Heart right ventricle (tissue), 16 donors: ENCODE data around the gene MTCH1. TPM values are rescaled to one million over a fixed set of nuclear protein-coding genes. Genes with fewer than 3 reads are reported as not detected.

Experiments used
- ATAC-seq, 8 donors: fragments of 200-7000 bp; cut with Tn5 transposase; one replicate each; pipeline ENCODE4 v1.9.1; 2020; ENCODE audit warnings: mild to moderate bottlenecking in 8 of 8, moderate library complexity in 8 of 8, moderate number of reproducible peaks in 1 of 8
- DNase-seq, 2 donors: peaks; one replicate each; pipeline ENCODE4 v3.0.0-alpha.2; 2020
- H3K27ac ChIP-seq, 10 donors: fragments of 200-600 bp; sonication (generic) in 2 of 10; one replicate each; pipeline versions ENCODE4 v1.5.0 to v1.8.0; 2020 to 2022; ENCODE audit warnings: mild to moderate bottlenecking in 3 of 10
- H3K27me3 ChIP-seq, 7 donors: fragments of 200-600 bp; one replicate each; pipeline ENCODE4 v1.8.0; 2021 to 2022; ENCODE audit warnings: mild to moderate bottlenecking in 2 of 7
- H3K36me3 ChIP-seq, 9 donors: fragments of 200-600 bp; sonication (generic) in 1 of 9; one replicate each; pipeline versions ENCODE4 v1.5.0 to v1.8.0; 2020 to 2022; ENCODE audit warnings: mild to moderate bottlenecking in 2 of 9
- H3K4me1 ChIP-seq, 9 donors: fragments of 200-600 bp; sonication (generic) in 1 of 9; one replicate each; pipeline versions ENCODE4 v1.5.0 to v1.8.0; 2020 to 2022; ENCODE audit warnings: mild to moderate bottlenecking in 4 of 9
- H3K4me3 ChIP-seq, 10 donors: fragments of 200-600 bp; sonication (generic) in 2 of 10; one replicate each; pipeline versions ENCODE4 v1.5.0 to v1.8.0; 2020 to 2022; ENCODE audit warnings: mild to moderate bottlenecking in 7 of 10, moderate library complexity in 2 of 10
- H3K9me3 ChIP-seq, 11 donors: fragments of 200-600 bp in 10 of 11; sonication (generic) in 2 of 11; one replicate each; pipeline versions ENCODE4 v1.5.0 to v1.8.0; 2013 to 2022; ENCODE audit warnings: mild to moderate bottlenecking in 2 of 11, control low read depth in 1 of 11, moderate library complexity in 1 of 11
- whole genome bisulfite sequencing, 2 donors: extraction: QIAGEN DNeasy Blood & Tissue Kit; methylation state at CpG; one replicate each; pipeline ENCODE4 v1.1.7; 2013; ENCODE audit warnings: inconsistent platforms in 1 of 2; 5-methylcytosine and 5-hydroxymethylcytosine counted together
- intact Hi-C, 10 donors: fragments of 100-400 bp; cut with DNase I; formaldehyde crosslinking; loops; one replicate each; pipeline versions ENCODE4 v1.11.1 to v1.14.2; 2022
- long read RNA-seq, 3 donors: library from polyadenylated mRNA; unstranded; transcript quantifications; one replicate each; pipeline ENCODE4 v2.0.0, GENCODE V29; 2020 to 2021
- polyA plus RNA-seq, 2 donors: library from polyadenylated mRNA; stranded (reverse); fragments of 200-250 nt; gene quantifications; one replicate each; pipeline ENCODE4 v1.2.3, GENCODE V29; 2013
- total RNA-seq, 10 donors: library from RNA; stranded (reverse); fragmentation: NEBNext Ultra II Directional in 3 of 10; extraction: Animal tissue kit (Norgen Biotek cat#: 25700) in 3 of 10; gene quantifications; one replicate each; pipeline versions ENCODE4 v1.2.1 to v1.2.4, GENCODE V29; 2021 to 2023
- TF ChIP-seq, protein P1 (sequence below), 9 donors: fragments of 200-600 bp; sonication (generic) in 2 of 9; IDR thresholded peaks; one replicate each; pipeline versions ENCODE4 v1.5.0 to v1.8.0; 2021 to 2022; ENCODE audit warnings: antibody characterized with exemption in 9 of 9, mild to moderate bottlenecking in 5 of 9, moderate library complexity in 1 of 9
- donor health status: Arrhythmogenic right ventricular cardiomyopathy.
- donor health status: ischemic (EF 13 %, LVEDD 7.1; RV severe dilation, severe dysfunction).
- donor health status: healthy with polysubstance abuse.
- donor health status: DM: no; HTN: yes; CAD: no.
- donor health status: DM: no; HTN: no; CAD: no.
- donor health status: ischemic (EF 25% LVEDD 6.9; RV normal size, moderate dysfunction).
- donor health status: ischemic (EF 25% LVEDD 5.7; RV mildly dilated, moderate dysfunction).
- donor health status: healthy.
- donor health status: DM: yes; HTN: yes; CAD: no.
- donor health status: Ischemic cardiomyopathy.
- donor health status: ischemic (EF 35%, LVEDD 5.7; RV mildly dilated, moderate dysfunction).
- donor health status: nonischemic (EF 11% LVEDD 7.7; RV severe dilation, severe dysfunction).
- donor health status: DM: yes; HTN: yes; CAD: no.
- donor health status: PGD.
- donor health status: ischemic (EF 29% LVEDD 5.4; RV normal size, mild dysfunction).
- donor health status: nonischemic (EF 23%, LVEDD 6.1; RV moderate dilation, normal function).

Gene MTCH1, protein sequence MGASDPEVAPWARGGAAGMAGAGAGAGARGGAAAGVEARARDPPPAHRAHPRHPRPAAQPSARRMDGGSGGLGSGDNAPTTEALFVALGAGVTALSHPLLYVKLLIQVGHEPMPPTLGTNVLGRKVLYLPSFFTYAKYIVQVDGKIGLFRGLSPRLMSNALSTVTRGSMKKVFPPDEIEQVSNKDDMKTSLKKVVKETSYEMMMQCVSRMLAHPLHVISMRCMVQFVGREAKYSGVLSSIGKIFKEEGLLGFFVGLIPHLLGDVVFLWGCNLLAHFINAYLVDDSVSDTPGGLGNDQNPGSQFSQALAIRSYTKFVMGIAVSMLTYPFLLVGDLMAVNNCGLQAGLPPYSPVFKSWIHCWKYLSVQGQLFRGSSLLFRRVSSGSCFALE
- total RNA-seq, result 100 to 1,000 TPM; 127 to 296 (median 156) TPM
- 100 to 1,000 TPM in 1 of 2 donors, 10 to 100 TPM in 1; 82.6 to 341 TPM for polyA plus RNA-seq
- long read RNA-seq, donor 1, transcript MTCH1-201 (12 exons, 2,006 nt), result minor isoform, 361 of 1,022 reads
- long read RNA-seq, donor 1, transcript MTCH1-204 (11 exons, 1,572 nt), result minor isoform, 13 of 1,022 reads
- long read RNA-seq, donor 1, transcript MTCH1-202 (12 exons, 2,057 nt), result major isoform, 439 of 1,022 reads
- long read RNA-seq, donor 1, partial matches to known transcripts, result 40 of 1,022 reads
- long read RNA-seq, donor 1, other reads (novel, unspliced or antisense), result 167 of 1,022 reads
- long read RNA-seq, donor 2, transcript MTCH1-202 (12 exons, 2,057 nt), result minor isoform, 276 of 780 reads
- long read RNA-seq, donor 2, transcript MTCH1-204 (11 exons, 1,572 nt), result minor isoform, 20 of 780 reads
- long read RNA-seq, donor 2, transcript MTCH1-201 (12 exons, 2,006 nt), result major isoform, 300 of 780 reads
- long read RNA-seq, donor 2, partial matches to known transcripts, result 44 of 780 reads
- long read RNA-seq, donor 2, other reads (novel, unspliced or antisense), result 139 of 780 reads
- long read RNA-seq, donor 3, transcript MTCH1-201 (12 exons, 2,006 nt), result minor isoform, 422 of 1,074 reads
- long read RNA-seq, donor 3, transcript MTCH1-204 (11 exons, 1,572 nt), result minor isoform, 20 of 1,074 reads
- long read RNA-seq, donor 3, transcript MTCH1-202 (12 exons, 2,057 nt), result major isoform, 464 of 1,074 reads
- long read RNA-seq, donor 3, partial matches to known transcripts, result 60 of 1,074 reads
- long read RNA-seq, donor 3, other reads (novel, unspliced or antisense), result 107 of 1,074 reads

GRCh38 chr6:36985808-36986703, at the start of gene MTCH1:
Gene MTCH1 (minus strand): TSS chr6:36986196. CDS start chr6:36986173, 23 bp downstream.
- intact Hi-C loops, result loop anchor here in 5 of 10 donors (1.0 to 10.0 kb wide), 6 partner anchors 12 to 441 kb away; partner anchors contain the start of genes C6orf89 (in 2 of the 5) and STK38 (in 1 of the 5)
- DNase-seq (peak; percentile 91 to 92), ATAC-seq (peak; percentile 93 to 97 (median 96))
- 0 to 1% methylated on average over 98 to 101 of the region's 101 CpGs for WGBS, 2 donors
- Histone ChIP-seq H3K27me3 (no peaks in the 10 kb centered on the region), H3K36me3 (peaks cover 0 to 16% (median 0%) of the 10 kb centered on the region in 9 donors), H3K4me1 (peaks cover 16 to 50% (median 45%) of the 10 kb centered on the region in 9 donors), H3K9me3 (no peaks in the 10 kb centered on the region), H3K27ac (peak within 1 kb of the TSS; percentile 95 to 100 (median 98)), H3K4me3 (peak within 1 kb of the TSS; percentile 84 to 100 (median 99))
- TF ChIP-seq, protein P1, sequence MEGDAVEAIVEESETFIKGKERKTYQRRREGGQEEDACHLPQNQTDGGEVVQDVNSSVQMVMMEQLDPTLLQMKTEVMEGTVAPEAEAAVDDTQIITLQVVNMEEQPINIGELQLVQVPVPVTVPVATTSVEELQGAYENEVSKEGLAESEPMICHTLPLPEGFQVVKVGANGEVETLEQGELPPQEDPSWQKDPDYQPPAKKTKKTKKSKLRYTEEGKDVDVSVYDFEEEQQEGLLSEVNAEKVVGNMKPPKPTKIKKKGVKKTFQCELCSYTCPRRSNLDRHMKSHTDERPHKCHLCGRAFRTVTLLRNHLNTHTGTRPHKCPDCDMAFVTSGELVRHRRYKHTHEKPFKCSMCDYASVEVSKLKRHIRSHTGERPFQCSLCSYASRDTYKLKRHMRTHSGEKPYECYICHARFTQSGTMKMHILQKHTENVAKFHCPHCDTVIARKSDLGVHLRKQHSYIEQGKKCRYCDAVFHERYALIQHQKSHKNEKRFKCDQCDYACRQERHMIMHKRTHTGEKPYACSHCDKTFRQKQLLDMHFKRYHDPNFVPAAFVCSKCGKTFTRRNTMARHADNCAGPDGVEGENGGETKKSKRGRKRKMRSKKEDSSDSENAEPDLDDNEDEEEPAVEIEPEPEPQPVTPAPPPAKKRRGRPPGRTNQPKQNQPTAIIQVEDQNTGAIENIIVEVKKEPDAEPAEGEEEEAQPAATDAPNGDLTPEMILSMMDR (IDR thresholded peaks at IDR 0.05), result no peak

DNA sequence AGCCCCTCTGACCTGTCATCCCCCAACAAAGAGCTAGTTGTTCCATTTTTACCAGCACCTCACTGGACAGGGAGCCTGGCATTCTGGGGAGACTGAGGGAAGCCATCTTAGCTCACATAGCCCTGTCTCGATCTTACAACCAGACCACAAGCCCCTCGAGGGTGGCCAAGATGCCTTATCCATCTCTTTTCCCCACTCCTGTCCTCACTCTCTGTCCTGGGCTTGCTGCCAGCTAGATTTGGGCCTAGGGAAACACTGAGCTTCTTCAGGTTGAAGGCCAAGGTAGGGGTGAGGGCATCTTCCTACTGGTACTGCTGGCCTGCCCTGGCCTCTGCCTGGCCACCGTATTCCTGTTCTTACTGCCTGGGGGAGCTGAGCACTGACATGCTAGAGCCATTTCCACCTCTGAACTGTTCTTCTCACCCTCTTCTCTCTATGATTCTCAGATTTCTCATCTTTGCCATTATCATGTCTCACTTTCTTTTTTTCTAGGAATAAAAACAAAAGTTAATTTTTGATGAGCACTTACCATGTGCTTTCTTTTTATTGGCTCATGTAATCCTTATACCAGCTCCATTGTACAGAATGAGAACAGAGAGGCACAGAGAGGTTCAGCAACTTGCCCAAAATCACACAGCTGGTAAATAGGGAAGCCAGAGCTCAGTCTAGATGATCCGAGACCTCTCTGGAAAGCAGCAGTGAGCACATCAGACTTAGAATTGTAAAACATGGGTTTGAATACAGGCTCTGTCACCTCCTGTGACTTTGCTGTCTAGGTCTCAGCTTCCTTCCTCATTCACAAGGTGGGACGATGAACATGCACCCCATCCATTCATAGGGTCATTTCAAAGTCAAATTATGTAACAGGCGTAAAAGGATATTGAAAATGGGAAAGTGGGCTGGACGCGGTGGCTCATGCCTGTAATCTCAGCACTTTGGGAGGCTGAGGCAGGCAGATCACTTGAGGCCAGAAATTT, 48.1 kb upstream of the MTCH1 start:
- intact Hi-C loops, result loop anchor here in 1 of 10 donors (5.0 kb wide), 1 partner anchor 173 kb away; no protein-coding TSS in a partner anchor
- 73 to 76% methylated on average over 8 of the region's 8 CpGs for WGBS, 2 donors
- ATAC-seq, result no peak
- TF ChIP-seq, protein P1 (IDR thresholded peaks at IDR 0.05), result no peak
- Histone ChIP-seq H3K27ac (peak overlapping the region in 1 of 10 donors; percentile 60), H3K27me3 (no peaks in the 10 kb centered on the region), H3K4me3 (no peak overlapping the region), H3K9me3 (peaks cover 0 to 9% (median 4%) of the 10 kb centered on the region in 11 donors), H3K4me1 (peaks cover 0 to 36% (median 0%) of the 10 kb centered on the region in 9 donors), H3K36me3 (peaks cover 0 to 16% (median 0%) of the 10 kb centered on the region in 9 donors)
- DNase-seq, result no peak

DNA sequence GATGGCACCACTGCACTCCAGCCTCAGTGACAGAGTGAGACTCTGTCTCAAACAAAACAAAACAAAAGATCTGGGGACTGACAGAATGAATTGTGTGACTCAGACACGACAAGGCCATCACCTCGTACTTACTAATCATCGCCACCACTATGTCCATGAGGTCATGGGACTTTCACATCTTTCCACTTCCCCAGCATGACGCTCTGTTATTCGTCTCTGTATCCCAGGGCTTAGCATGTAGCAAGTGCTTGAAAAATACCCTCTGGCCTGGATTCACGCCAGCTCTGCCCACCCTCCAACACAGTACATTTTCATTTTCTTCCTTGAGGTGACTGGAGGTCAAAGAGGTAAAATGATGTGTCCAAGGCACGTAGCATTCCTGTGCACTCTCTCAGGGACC, 47.3 kb upstream of the MTCH1 start:
- DNase-seq, result no peak
- peak overlapping the region in 1 of 10 donors; percentile 60 for H3K27ac ChIP-seq
- no peak for ATAC-seq

More for the DNA sequence above, 47.3 kb upstream of the MTCH1 start:
- peaks cover 0 to 28% (median 0%) of the 10 kb centered on the region in 9 donors for H3K4me1 ChIP-seq
- TF ChIP-seq, protein P1 (IDR thresholded peaks at IDR 0.05), result no peak
- no peaks in the 10 kb centered on the region for H3K27me3 ChIP-seq
- peaks cover 0 to 18% (median 0%) of the 10 kb centered on the region in 9 donors for H3K36me3 ChIP-seq
- no peak overlapping the region for H3K4me3 ChIP-seq
- WGBS, 2 donors, result 81 to 83% methylated on average over 7 of the region's 7 CpGs
- peaks cover 0 to 9% (median 4%) of the 10 kb centered on the region in 11 donors for H3K9me3 ChIP-seq
- intact Hi-C loops, result loop anchor here in 1 of 10 donors (5.0 kb wide), 1 partner anchor 174 kb away; no protein-coding TSS in a partner anchor
